Stimulated activated effector memory CD8-positive, alpha-beta T cell treated with anti-CD3 and anti-CD28 coated beads, Interleukin-12 subunit alpha, Interleukin-12 subunit beta, amount 100 ng/mL, for 72 hours (primary cell): ENCODE measurements around the gene TRAF2.

ENCODE experiments used
- ATAC-seq: fragments of 150-1000 bp; cut with Tn5 transposase; 2 replicates; pipeline ENCODE4 v1.10.0; 2021
- DNase-seq, 2 donors: peaks; one replicate each; pipeline ENCODE4 v3.0.0; 2021 to 2022; ENCODE audit warnings: low spot score in 2 of 2
- H3K27ac Mint-ChIP-seq: one replicate; pipeline ENCODE4 v1.8.0; 2022; ENCODE audit warnings: mild to moderate bottlenecking, mixed read lengths
- H3K36me3 Mint-ChIP-seq: one replicate; pipeline ENCODE4 v1.8.0; 2022; ENCODE audit warnings: mild to moderate bottlenecking, mixed read lengths
- H3K4me1 Mint-ChIP-seq: one replicate; pipeline ENCODE4 v1.8.0; 2022; ENCODE audit warnings: mixed read lengths
- H3K4me3 Mint-ChIP-seq: one replicate; pipeline ENCODE4 v1.8.0; 2022; ENCODE audit warnings: mild to moderate bottlenecking, mixed read lengths
- H3K9me3 Mint-ChIP-seq: one replicate; pipeline ENCODE4 v1.8.0; 2022; ENCODE audit warnings: mixed read lengths

Gene TRAF2

DNA sequence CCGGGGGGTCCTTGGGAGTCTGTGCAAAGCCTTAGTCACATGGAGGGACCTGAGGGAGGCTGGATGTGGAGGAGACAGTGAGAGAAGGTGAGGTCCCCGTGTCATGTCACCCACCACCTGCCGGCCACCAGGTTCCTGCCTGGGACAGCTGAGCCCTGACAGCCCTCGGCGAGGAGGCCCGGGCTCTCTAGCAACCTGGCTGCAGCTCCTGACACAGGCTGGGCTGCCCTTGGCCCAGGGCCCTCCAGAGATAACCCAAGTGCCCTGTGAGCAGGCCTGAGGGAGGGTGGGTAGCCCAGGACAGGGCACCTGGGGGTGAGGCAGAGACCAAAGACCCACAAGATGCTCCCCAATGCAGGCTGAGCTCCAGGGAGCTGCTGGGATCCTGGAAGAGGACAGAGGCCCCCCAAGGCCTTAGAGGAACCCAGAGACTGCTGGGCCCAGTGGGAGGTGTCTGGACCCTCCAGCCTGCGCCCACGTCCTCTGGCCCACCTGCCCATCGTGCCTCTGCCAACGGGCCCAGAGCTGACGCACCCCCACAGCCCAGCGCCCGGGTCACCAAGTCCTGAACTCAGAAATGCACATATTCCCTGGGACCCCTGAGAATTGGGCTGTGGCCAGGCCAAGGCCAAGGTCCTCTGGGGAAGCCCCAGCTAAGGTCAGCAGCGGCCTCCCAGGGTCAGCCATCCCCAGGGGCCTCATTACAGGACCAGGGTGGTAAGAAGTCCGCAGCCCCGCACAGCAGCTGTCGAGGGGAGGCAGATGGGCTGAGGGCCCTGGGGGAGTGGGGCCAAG, 82.2 kb downstream of the TRAF2 start:
- ATAC-seq (no peak), DNase-seq (no peak)
- H3K9me3 Mint-ChIP-seq: no peaks in the 10 kb centered on the region
- H3K36me3 Mint-ChIP-seq: no peaks in the 10 kb centered on the region
- H3K27ac Mint-ChIP-seq: no peak overlapping the region
- H3K4me3 Mint-ChIP-seq: no peak overlapping the region
- peaks cover 27% of the 10 kb centered on the region for H3K4me1 Mint-ChIP-seq

DNA sequence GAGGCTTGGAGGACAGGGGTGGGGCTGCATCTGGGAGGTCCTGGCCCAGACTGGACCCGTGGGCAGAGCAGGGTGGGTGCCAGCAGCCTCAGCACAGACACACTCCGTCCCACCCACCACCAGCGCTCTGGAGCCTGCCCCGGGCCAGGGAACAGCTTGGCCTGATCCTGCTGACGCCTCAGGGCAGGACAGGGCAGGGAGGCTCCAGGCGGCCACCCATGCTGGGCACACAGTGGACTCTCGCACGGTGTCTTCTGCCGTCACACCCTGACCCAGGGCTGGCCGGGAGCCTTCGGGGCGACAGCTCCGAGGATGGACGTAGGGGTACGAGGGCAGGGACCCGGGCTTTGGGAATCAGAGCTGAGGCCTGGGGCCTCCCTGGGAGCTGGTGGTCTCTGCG, 82.8 kb downstream of the TRAF2 start:
- DNase-seq (no peak), ATAC-seq (no peak)
- peaks cover 31% of the 10 kb centered on the region for H3K4me1 Mint-ChIP-seq
- no peaks in the 10 kb centered on the region for H3K36me3 Mint-ChIP-seq
- H3K4me3 Mint-ChIP-seq: no peak overlapping the region
- no peak overlapping the region for H3K27ac Mint-ChIP-seq
- H3K9me3 Mint-ChIP-seq: no peaks in the 10 kb centered on the region

DNA sequence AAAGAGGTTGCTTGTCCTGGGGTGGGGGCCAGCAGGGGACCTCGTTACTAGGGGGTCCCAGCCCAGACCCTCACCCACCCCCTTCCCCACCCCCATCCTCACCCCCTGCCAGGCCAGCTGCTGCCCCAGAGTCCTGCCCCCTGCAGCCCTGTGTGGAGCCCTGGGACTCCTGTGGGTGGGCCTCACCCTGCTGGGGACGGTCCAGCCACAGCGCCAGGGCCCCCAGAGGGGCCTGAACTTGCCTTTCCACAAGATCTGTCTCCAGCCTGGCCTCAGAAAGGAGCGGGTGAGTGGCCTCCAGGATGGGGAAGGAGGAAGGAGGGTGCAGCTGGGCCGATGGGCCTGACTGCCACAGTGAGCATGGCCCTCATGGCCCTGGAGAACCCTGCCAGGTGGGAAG, 83.5 kb downstream of the TRAF2 start:
- H3K9me3 Mint-ChIP-seq: no peaks in the 10 kb centered on the region
- peaks cover 31% of the 10 kb centered on the region for H3K4me1 Mint-ChIP-seq
- H3K4me3 Mint-ChIP-seq: no peak overlapping the region
- no peak for ATAC-seq
- no peaks in the 10 kb centered on the region for H3K36me3 Mint-ChIP-seq
- no peak overlapping the region for H3K27ac Mint-ChIP-seq
- no peak for DNase-seq

DNA sequence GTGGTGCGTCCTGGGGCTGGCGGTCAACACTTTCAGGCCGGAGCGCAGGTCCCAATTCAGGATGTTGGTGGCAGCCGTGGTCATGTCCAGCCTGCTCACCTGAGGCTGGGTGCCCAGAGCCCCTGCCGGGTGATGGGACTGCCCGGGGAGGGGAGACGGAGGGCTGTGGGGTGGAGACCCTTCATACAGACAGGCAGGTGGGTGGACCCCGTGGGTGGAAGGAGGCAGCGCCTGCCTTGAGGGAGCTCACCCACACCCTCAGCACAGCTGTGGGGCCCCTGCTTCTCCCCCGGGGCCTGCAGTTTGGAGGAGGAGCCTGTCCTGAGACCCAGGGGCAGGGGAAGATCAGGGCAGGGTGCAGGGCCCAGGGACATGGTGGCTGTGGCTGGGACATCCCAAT, 84.0 kb downstream of the TRAF2 start:
- H3K4me1 Mint-ChIP-seq: peaks cover 34% of the 10 kb centered on the region
- no peak overlapping the region for H3K27ac Mint-ChIP-seq
- ATAC-seq: no peak
- DNase-seq: no peak
- no peak overlapping the region for H3K4me3 Mint-ChIP-seq
- H3K9me3 Mint-ChIP-seq: no peaks in the 10 kb centered on the region
- H3K36me3 Mint-ChIP-seq: no peaks in the 10 kb centered on the region

- peaks cover 36% of the 10 kb centered on the region for H3K4me1 Mint-ChIP-seq
- no peak overlapping the region for H3K27ac Mint-ChIP-seq
- no peak overlapping the region for H3K4me3 Mint-ChIP-seq
- no peaks in the 10 kb centered on the region for H3K36me3 Mint-ChIP-seq
- ATAC-seq (no peak), DNase-seq (no peak)
- no peaks in the 10 kb centered on the region for H3K9me3 Mint-ChIP-seq
These were observed 85.4 kb downstream of the TRAF2 start for GRCh38 chr9:136971746-136972145.

- Mint-ChIP-seq H3K9me3 (no peaks in the 10 kb centered on the region), H3K4me3 (no peak overlapping the region), H3K27ac (peak overlapping the region; percentile 54), H3K4me1 (peaks cover 38% of the 10 kb centered on the region), H3K36me3 (no peaks in the 10 kb centered on the region)
- DNase-seq (no peak), ATAC-seq (no peak)
These were observed 86.0 kb downstream of the TRAF2 start for GRCh38 chr9:136972335-136972734.

DNA sequence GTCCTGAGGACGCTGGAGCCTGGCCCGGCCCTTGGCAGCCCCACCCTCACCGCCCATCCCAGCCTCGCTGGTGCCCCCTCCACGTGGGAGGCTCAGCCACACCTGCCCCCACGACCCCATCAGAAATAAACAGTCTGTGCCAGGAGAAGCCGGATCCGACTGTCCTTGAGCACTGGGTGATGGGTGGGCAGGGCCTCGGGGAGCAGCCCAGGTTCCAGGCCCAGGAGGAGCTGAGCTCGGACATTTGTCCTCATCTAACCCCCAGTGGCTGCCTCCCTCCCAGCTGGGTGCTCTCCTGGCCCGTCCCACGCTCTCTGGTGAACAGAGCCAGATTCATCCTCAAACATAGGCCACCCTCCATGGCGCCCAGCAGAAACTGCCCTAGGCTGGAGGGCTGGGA, 86.4 kb downstream of the TRAF2 start:
- Mint-ChIP-seq H3K36me3 (no peaks in the 10 kb centered on the region), H3K4me1 (peaks cover 38% of the 10 kb centered on the region), H3K27ac (peak overlapping the region; percentile 54), H3K9me3 (no peaks in the 10 kb centered on the region), H3K4me3 (no peak overlapping the region)
- ATAC-seq (no peak), DNase-seq (no peak)

- ATAC-seq (no peak), DNase-seq (no peak)
- Mint-ChIP-seq H3K4me1 (peaks cover 38% of the 10 kb centered on the region), H3K36me3 (no peaks in the 10 kb centered on the region), H3K27ac (peak overlapping the region; percentile 69), H3K9me3 (no peaks in the 10 kb centered on the region), H3K4me3 (no peak overlapping the region)
These were observed 87.6 kb downstream of the TRAF2 start for GRCh38 chr9:136973618-136974617.

- Mint-ChIP-seq H3K4me3 (peak overlapping the region; percentile 50), H3K36me3 (no peaks in the 10 kb centered on the region), H3K9me3 (no peaks in the 10 kb centered on the region), H3K4me1 (peaks cover 37% of the 10 kb centered on the region), H3K27ac (peak overlapping the region; percentile 69)
- DNase-seq (no peak), ATAC-seq (peak; percentile 54)
These were observed 88.7 kb downstream of the TRAF2 start for GRCh38 chr9:136974817-136975535.

GRCh38 chr9:136975644-136976043, 89.3 kb downstream of the TRAF2 start:
- Mint-ChIP-seq H3K4me1 (peaks cover 35% of the 10 kb centered on the region), H3K27ac (peak overlapping the region; percentile 69), H3K9me3 (no peaks in the 10 kb centered on the region), H3K36me3 (no peaks in the 10 kb centered on the region), H3K4me3 (peak overlapping the region; percentile 50)
- ATAC-seq (peak; percentile 45), DNase-seq (peak in 1 of 2 donors; percentile 72)
